Tibial artery (tissue), 4 donors: ENCODE measurements around the gene SSPN.

Experiments
- DNase-seq, 2 donors: peaks; one replicate each; pipeline ENCODE4 v3.0.0-alpha.2; 2019
- H3K27ac ChIP-seq, 2 donors: fragments of 200-600 bp; sonication (generic) in 1 of 2; 1 replicate in 1 of 2; 2 replicates in 1 of 2; pipeline ENCODE4 v1.5.1; 2018 to 2019; ENCODE audit warnings: mild to moderate bottlenecking in 1 of 2
- H3K27me3 ChIP-seq, 2 donors: fragments of 200-600 bp; sonication (generic) in 1 of 2; one replicate each; pipeline versions ENCODE4 v1.5.1 to v1.6.0; 2016 to 2019
- H3K36me3 ChIP-seq, 3 donors: fragments of 200-600 bp; sonication (generic) in 2 of 3; one replicate each; pipeline ENCODE4 v1.5.1; 2016 to 2019; ENCODE audit warnings: mild to moderate bottlenecking in 2 of 3
- H3K4me1 ChIP-seq, 4 donors: fragments of 200-600 bp; sonication (generic) in 2 of 4; 1 replicate in 3 of 4; 2 replicates in 1 of 4; pipeline ENCODE4 v1.5.1; 2016 to 2019
- H3K4me3 ChIP-seq, 2 donors: fragments of 200-600 bp; sonication (generic) in 1 of 2; 1 replicate in 1 of 2; 2 replicates in 1 of 2; pipeline ENCODE4 v1.5.1; 2018 to 2019; ENCODE audit warnings: mild to moderate bottlenecking in 2 of 2
- H3K9me3 ChIP-seq, 3 donors: fragments of 200-600 bp; sonication (generic) in 1 of 3; one replicate each; pipeline ENCODE4 v1.5.1; 2016 to 2019
- CTCF ChIP-seq, 2 experiments: fragments of 200-600 bp in 1 of 2; fragments of 450-650 bp in 1 of 2; IDR thresholded peaks; one replicate each; pipeline ENCODE4 v1.5.1; 2017 to 2019; ENCODE audit warnings: antibody characterized with exemption in 2 of 2, mild to moderate bottlenecking in 1 of 2, moderate library complexity in 1 of 2
- intact Hi-C: fragments of 100-400 bp; cut with DNase I; formaldehyde crosslinking; loops from one replicate; pipeline ENCODE4 v1.15.0; 2023; ENCODE audit warnings: low total_unique reads

SSPN gene

GRCh38 chr12:26177283-26177682, 18.1 kb upstream of the SSPN start:
- no peak for DNase-seq
- intact Hi-C loops, result no loop called here
- Histone ChIP-seq H3K4me3 (no peak overlapping the region), H3K27me3 (no peaks in the 10 kb centered on the region), H3K9me3 (no peaks in the 10 kb centered on the region), H3K36me3 (no peaks in the 10 kb centered on the region), H3K4me1 (no peaks in the 10 kb centered on the region), H3K27ac (no peak overlapping the region)
- TF ChIP-seq CTCF (IDR thresholded peaks at IDR 0.05), result no peak

GRCh38 chr12:26179826-26180225, 15.5 kb upstream of the SSPN start:
- Histone ChIP-seq H3K36me3 (no peaks in the 10 kb centered on the region), H3K27me3 (no peaks in the 10 kb centered on the region)
- TF ChIP-seq CTCF (IDR thresholded peaks at IDR 0.05), result no peak

GRCh38 chr12:26182377-26182776, 13.0 kb upstream of the SSPN start:
- no peak for DNase-seq
- Histone ChIP-seq H3K36me3 (no peaks in the 10 kb centered on the region), H3K4me3 (no peak overlapping the region), H3K27me3 (no peaks in the 10 kb centered on the region), H3K27ac (no peak overlapping the region), H3K9me3 (no peaks in the 10 kb centered on the region), H3K4me1 (no peaks in the 10 kb centered on the region)
- intact Hi-C loops, result no loop called here
- TF ChIP-seq CTCF (IDR thresholded peaks at IDR 0.05), result no peak

More at GRCh38 chr12:26179826-26180225, 15.5 kb upstream of the SSPN start:
- intact Hi-C loops, result no loop called here
- Histone ChIP-seq H3K9me3 (no peaks in the 10 kb centered on the region), H3K27ac (no peak overlapping the region), H3K4me1 (no peaks in the 10 kb centered on the region), H3K4me3 (no peak overlapping the region)
- DNase-seq, result no peak

GRCh38 chr12:26185532-26186320, 9.6 kb upstream of the SSPN start:
- H3K36me3 ChIP-seq, result no peaks in the 10 kb centered on the region
- DNase-seq, result no peak
- H3K27ac ChIP-seq, result no peak overlapping the region
- intact Hi-C loops, result no loop called here
- H3K4me3 ChIP-seq, result no peak overlapping the region
- no peaks in the 10 kb centered on the region for H3K4me1 ChIP-seq
- H3K9me3 ChIP-seq, result peaks cover 0 to 2% (median 0%) of the 10 kb centered on the region in 3 donors
- no peak for TF ChIP-seq CTCF (IDR thresholded peaks at IDR 0.05)
- no peaks in the 10 kb centered on the region for H3K27me3 ChIP-seq

GRCh38 chr12:26187014-26187798, 8.2 kb upstream of the SSPN start:
- no peak for DNase-seq
- Histone ChIP-seq H3K4me3 (no peak overlapping the region), H3K9me3 (peaks cover 0 to 2% (median 0%) of the 10 kb centered on the region in 3 donors), H3K27me3 (no peaks in the 10 kb centered on the region), H3K36me3 (no peaks in the 10 kb centered on the region), H3K27ac (no peak overlapping the region), H3K4me1 (no peaks in the 10 kb centered on the region)
- intact Hi-C loops, result no loop called here
- TF ChIP-seq CTCF (IDR thresholded peaks at IDR 0.05), result no peak
